Tibial artery (tissue), 4 donors: ENCODE data around the gene RBM47.

ENCODE experiments used
- DNase-seq, 2 donors: peaks; one replicate each; pipeline ENCODE4 v3.0.0-alpha.2; 2019
- H3K27ac ChIP-seq, 2 donors: fragments of 200-600 bp; sonication (generic) in 1 of 2; 1 replicate in 1 of 2; 2 replicates in 1 of 2; pipeline ENCODE4 v1.5.1; 2018 to 2019; ENCODE audit warnings: mild to moderate bottlenecking in 1 of 2
- H3K27me3 ChIP-seq, 2 donors: fragments of 200-600 bp; sonication (generic) in 1 of 2; one replicate each; pipeline versions ENCODE4 v1.5.1 to v1.6.0; 2016 to 2019
- H3K36me3 ChIP-seq, 3 donors: fragments of 200-600 bp; sonication (generic) in 2 of 3; one replicate each; pipeline ENCODE4 v1.5.1; 2016 to 2019; ENCODE audit warnings: mild to moderate bottlenecking in 2 of 3
- H3K4me1 ChIP-seq, 4 donors: fragments of 200-600 bp; sonication (generic) in 2 of 4; 1 replicate in 3 of 4; 2 replicates in 1 of 4; pipeline ENCODE4 v1.5.1; 2016 to 2019
- H3K4me3 ChIP-seq, 2 donors: fragments of 200-600 bp; sonication (generic) in 1 of 2; 1 replicate in 1 of 2; 2 replicates in 1 of 2; pipeline ENCODE4 v1.5.1; 2018 to 2019; ENCODE audit warnings: mild to moderate bottlenecking in 2 of 2
- H3K9me3 ChIP-seq, 3 donors: fragments of 200-600 bp; sonication (generic) in 1 of 3; one replicate each; pipeline ENCODE4 v1.5.1; 2016 to 2019
- intact Hi-C: fragments of 100-400 bp; cut with DNase I; formaldehyde crosslinking; loops from one replicate; pipeline ENCODE4 v1.15.0; 2023; ENCODE audit warnings: low total_unique reads
- TF ChIP-seq, protein P1 (sequence below), 2 experiments: fragments of 200-600 bp in 1 of 2; fragments of 450-650 bp in 1 of 2; IDR thresholded peaks; one replicate each; pipeline ENCODE4 v1.5.1; 2017 to 2019; ENCODE audit warnings: antibody characterized with exemption in 2 of 2, mild to moderate bottlenecking in 1 of 2, moderate library complexity in 1 of 2

Gene RBM47

DNA sequence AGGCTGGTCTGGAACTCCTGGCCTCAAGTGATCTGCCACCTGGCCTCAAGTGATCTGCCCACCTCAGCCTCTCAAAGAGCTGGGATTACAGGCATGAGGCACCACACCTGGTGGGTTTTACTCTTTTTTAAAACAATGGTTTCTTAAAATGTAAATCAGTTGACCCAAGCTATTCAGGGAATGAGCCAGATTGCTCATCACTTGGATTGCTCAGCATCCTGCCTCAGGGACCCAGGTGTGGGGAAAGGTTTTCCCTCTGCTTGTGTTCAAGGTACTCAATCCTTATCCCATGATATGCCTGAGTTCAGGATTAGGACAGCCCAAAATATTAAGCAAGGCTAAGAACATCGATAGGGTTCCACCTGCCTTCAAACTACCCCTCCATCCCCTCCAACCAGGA lies 227.1 kb downstream of the RBM47 start:
- intact Hi-C loops, result no loop called here
- Histone ChIP-seq H3K9me3 (no peaks in the 10 kb centered on the region), H3K4me3 (no peak overlapping the region), H3K27me3 (no peaks in the 10 kb centered on the region), H3K36me3 (no peaks in the 10 kb centered on the region), H3K4me1 (no peaks in the 10 kb centered on the region), H3K27ac (no peak overlapping the region)
- DNase-seq, result no peak
- TF ChIP-seq, protein P1, sequence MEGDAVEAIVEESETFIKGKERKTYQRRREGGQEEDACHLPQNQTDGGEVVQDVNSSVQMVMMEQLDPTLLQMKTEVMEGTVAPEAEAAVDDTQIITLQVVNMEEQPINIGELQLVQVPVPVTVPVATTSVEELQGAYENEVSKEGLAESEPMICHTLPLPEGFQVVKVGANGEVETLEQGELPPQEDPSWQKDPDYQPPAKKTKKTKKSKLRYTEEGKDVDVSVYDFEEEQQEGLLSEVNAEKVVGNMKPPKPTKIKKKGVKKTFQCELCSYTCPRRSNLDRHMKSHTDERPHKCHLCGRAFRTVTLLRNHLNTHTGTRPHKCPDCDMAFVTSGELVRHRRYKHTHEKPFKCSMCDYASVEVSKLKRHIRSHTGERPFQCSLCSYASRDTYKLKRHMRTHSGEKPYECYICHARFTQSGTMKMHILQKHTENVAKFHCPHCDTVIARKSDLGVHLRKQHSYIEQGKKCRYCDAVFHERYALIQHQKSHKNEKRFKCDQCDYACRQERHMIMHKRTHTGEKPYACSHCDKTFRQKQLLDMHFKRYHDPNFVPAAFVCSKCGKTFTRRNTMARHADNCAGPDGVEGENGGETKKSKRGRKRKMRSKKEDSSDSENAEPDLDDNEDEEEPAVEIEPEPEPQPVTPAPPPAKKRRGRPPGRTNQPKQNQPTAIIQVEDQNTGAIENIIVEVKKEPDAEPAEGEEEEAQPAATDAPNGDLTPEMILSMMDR (IDR thresholded peaks at IDR 0.05), result no peak

DNA sequence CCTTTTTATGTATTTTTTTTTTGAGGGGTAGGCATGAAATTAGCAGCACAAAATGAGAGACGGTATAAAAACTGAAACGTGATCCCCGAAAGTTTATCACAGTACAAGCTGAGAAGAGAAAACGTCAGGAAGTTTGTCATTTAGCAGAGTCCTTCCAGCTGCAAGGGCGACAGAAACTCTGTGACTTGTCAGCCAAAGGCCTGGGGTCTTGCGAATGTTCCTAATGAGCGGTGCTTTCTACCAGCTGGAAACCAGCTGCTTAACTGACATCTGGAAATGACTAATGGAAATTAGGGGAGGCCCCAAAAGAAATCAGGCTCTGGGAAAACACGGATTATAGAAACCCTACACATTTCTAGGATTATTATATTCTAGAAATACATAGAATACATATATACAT lies 228.0 kb downstream of the RBM47 start:
- intact Hi-C loops, result no loop called here
- H3K36me3 ChIP-seq, result no peaks in the 10 kb centered on the region
- H3K4me3 ChIP-seq, result no peak overlapping the region
- no peaks in the 10 kb centered on the region for H3K4me1 ChIP-seq
- H3K9me3 ChIP-seq, result no peaks in the 10 kb centered on the region
- TF ChIP-seq, protein P1 (IDR thresholded peaks at IDR 0.05), result no peak
- DNase-seq, result no peak
- no peak overlapping the region for H3K27ac ChIP-seq
- no peaks in the 10 kb centered on the region for H3K27me3 ChIP-seq

DNA sequence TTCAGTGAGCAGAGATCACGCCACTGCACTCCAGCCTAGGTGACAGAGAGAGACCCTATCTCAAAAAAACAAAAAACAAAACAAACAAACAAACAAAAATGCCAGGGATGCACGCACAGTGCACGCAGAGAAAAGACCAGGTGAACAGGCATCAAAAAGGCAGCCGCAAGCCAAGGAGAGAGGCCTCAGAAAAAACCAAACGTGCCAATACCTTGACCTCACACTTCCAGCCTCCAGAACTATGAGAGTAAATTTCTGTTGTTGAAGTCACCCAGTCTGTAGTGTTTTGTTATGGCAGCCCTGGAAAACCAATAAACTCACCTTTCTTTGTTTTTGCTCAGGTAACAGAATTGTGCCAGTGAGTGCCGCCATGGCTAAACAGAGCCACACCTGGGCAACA lies 228.6 kb downstream of the RBM47 start:
- intact Hi-C loops, result no loop called here
- Histone ChIP-seq H3K27me3 (no peaks in the 10 kb centered on the region), H3K4me3 (no peak overlapping the region), H3K9me3 (no peaks in the 10 kb centered on the region), H3K4me1 (peaks cover 0 to 2% (median under 1%) of the 10 kb centered on the region in 4 donors), H3K27ac (no peak overlapping the region), H3K36me3 (no peaks in the 10 kb centered on the region)
- TF ChIP-seq, protein P1 (IDR thresholded peaks at IDR 0.05), result no peak
- DNase-seq, result no peak

DNA sequence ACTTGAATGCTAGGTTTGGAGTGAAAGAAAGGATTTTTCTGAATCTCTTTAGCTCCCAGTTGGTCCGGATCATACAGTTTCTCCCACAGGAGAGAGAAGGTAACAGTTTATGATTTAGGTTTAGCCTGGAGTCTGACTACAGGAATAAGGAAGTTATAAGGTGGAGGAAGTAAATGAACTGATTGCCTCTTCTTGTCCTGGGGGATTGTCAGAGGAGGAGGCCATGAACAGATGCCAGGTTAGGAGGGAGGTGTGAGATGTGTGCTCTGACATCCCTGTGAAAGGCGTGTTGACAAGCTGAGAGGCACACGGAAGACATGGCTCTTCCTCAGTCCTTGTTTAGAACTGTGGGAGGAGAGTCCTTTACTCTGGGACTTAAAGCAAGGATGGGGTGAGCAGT lies 230.1 kb downstream of the RBM47 start:
- Histone ChIP-seq H3K27ac (no peak overlapping the region), H3K4me1 (peaks cover 0 to 7% (median 1%) of the 10 kb centered on the region in 4 donors), H3K9me3 (no peaks in the 10 kb centered on the region), H3K36me3 (no peaks in the 10 kb centered on the region), H3K27me3 (no peaks in the 10 kb centered on the region), H3K4me3 (no peak overlapping the region)
- intact Hi-C loops, result no loop called here
- DNase-seq, result no peak
- TF ChIP-seq, protein P1 (IDR thresholded peaks at IDR 0.05), result no peak

DNA sequence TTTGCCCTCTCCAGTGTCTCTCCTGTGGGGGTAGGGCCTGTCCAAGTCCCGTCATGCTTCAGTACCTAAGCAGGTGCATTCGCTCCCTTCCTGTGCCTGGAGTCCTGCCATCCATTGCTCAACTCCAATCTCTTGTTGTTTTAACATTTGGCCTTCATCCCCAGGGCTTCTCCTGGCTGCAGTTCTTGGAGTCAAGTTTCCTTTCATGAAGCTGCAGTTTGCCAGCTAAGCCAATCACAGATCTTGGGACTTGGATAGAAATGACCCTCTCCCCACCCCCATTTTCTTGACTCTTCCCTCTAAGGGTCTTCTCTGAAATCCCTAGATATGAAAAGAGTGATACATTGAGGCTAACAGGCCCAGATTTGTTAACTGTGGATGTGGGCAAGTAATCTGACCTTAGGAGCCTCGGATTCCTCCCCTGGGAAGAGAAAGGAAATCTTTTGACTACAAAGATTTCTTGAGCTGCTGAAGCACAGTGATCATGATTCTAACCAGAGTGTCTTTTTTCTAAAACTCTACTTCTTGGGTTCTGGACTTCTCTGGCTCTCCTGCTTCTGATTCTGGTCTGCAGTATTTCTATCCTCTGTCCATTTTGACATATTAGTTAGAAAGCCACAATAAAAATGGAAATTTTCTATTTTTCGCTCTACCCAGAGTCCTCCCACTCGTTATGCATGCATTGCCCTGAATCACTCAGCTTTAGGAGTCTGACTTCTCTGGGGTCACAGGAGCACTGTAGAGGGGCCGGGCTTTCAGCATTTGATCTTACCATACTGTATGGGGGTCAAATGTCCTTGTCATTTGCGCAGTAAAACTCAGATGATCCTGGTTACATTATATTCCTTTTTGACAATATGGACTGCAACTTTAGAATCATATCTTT lies 233.5 kb downstream of the RBM47 start:
- DNase-seq, result no peak

More for the DNA sequence above, 233.5 kb downstream of the RBM47 start:
- Histone ChIP-seq H3K27ac (no peak overlapping the region), H3K4me1 (peaks cover 0 to 7% (median 1%) of the 10 kb centered on the region in 4 donors), H3K9me3 (no peaks in the 10 kb centered on the region), H3K36me3 (no peaks in the 10 kb centered on the region), H3K4me3 (no peak overlapping the region), H3K27me3 (no peaks in the 10 kb centered on the region)
- intact Hi-C loops, result no loop called here
- TF ChIP-seq, protein P1 (IDR thresholded peaks at IDR 0.05), result no peak
